Measurements from ENCODE around the gene ATG12. TPM values are rescaled to one million over a fixed set of nuclear protein-coding genes. Genes with fewer than 3 reads are reported as not detected.

ATG12 gene
- total and polyA plus RNA-seq, 2 of the 13 experiments (the other 11 are each of a cell fraction or from before 2014, with no cell fraction given) = 46.4 to 58.1 TPM

GRCh38 chr5:115841382-115842088, at the start of gene ATG12, which contains the start of gene AP3S1 (continued):
- TF ChIP-seq ZMYM3 (CRISPR knock-in tag; IDR thresholded peaks at IDR 0.05) (no peak), ZNF234 (CRISPR knock-in tag; conservative IDR thresholded peaks at IDR 0.05) (no peak), KDM1A (CRISPR knock-in tag; IDR thresholded peaks at IDR 0.05) (no peak), DMTF1 (CRISPR knock-in tag; IDR thresholded peaks at IDR 0.05) (no peak), RBM39 (IDR thresholded peaks at IDR 0.05; ENCODE audit: low read depth, low read length, poor library complexity, severe bottlenecking) (peak; percentile 58), MIXL1 (CRISPR knock-in tag; IDR thresholded peaks at IDR 0.05) (peak; percentile 84), KDM5A (IDR thresholded peaks at IDR 0.05; ENCODE audit: borderline replicate concordance, low read length) (peak; percentile 79), TEF (CRISPR knock-in tag; IDR thresholded peaks at IDR 0.05) (peak; percentile 55; the same call in 1 of the 2 replicates), MED13 (CRISPR knock-in tag; IDR thresholded peaks at IDR 0.05) (peak; percentile 56; the same call in 1 of the 2 replicates), IRF9 (CRISPR knock-in tag; IDR thresholded peaks at IDR 0.05; ENCODE audit: borderline replicate concordance) (no peak), DBP (CRISPR knock-in tag; IDR thresholded peaks at IDR 0.05; ENCODE audit: not compliant biosample characterization) (no peak), JUNB (CRISPR knock-in tag; IDR thresholded peaks at IDR 0.05; ENCODE audit: borderline replicate concordance) (peak; percentile 76; the same call in 1 of the 2 replicates), ZBTB8A (CRISPR knock-in tag; IDR thresholded peaks at IDR 0.05; ENCODE audit: borderline replicate concordance, low read depth) (peak; percentile 26; the same call in 1 of the 2 replicates), DR1 (CRISPR knock-in tag; IDR thresholded peaks at IDR 0.05) (peak; percentile 23; the same call in 1 of the 2 replicates), ZNF18 (CRISPR knock-in tag; IDR thresholded peaks at IDR 0.05; ENCODE audit: insufficient replicate concordance) (peak; percentile 84)
- TF ChIP-seq, protein P1, sequence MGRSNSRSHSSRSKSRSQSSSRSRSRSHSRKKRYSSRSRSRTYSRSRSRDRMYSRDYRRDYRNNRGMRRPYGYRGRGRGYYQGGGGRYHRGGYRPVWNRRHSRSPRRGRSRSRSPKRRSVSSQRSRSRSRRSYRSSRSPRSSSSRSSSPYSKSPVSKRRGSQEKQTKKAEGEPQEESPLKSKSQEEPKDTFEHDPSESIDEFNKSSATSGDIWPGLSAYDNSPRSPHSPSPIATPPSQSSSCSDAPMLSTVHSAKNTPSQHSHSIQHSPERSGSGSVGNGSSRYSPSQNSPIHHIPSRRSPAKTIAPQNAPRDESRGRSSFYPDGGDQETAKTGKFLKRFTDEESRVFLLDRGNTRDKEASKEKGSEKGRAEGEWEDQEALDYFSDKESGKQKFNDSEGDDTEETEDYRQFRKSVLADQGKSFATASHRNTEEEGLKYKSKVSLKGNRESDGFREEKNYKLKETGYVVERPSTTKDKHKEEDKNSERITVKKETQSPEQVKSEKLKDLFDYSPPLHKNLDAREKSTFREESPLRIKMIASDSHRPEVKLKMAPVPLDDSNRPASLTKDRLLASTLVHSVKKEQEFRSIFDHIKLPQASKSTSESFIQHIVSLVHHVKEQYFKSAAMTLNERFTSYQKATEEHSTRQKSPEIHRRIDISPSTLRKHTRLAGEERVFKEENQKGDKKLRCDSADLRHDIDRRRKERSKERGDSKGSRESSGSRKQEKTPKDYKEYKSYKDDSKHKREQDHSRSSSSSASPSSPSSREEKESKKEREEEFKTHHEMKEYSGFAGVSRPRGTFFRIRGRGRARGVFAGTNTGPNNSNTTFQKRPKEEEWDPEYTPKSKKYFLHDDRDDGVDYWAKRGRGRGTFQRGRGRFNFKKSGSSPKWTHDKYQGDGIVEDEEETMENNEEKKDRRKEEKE (IDR thresholded peaks at IDR 0.05) = no peak
- TF ChIP-seq, protein P2, sequence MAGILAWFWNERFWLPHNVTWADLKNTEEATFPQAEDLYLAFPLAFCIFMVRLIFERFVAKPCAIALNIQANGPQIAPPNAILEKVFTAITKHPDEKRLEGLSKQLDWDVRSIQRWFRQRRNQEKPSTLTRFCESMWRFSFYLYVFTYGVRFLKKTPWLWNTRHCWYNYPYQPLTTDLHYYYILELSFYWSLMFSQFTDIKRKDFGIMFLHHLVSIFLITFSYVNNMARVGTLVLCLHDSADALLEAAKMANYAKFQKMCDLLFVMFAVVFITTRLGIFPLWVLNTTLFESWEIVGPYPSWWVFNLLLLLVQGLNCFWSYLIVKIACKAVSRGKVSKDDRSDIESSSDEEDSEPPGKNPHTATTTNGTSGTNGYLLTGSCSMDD (CRISPR knock-in tag; IDR thresholded peaks at IDR 0.05) = no peak

All from HepG2 (cell line).